IPS DF 6.9 (cell line): ENCODE measurements around the gene ARMC5.

Source experiments
- DNase-seq: peaks from one replicate; pipeline ENCODE4 v3.0.0-alpha.2; 2013; ENCODE audit warnings: low read depth, low spot score
- H3K27ac ChIP-seq: one replicate; pipeline ENCODE4 v1.5.1; 2013; ENCODE audit warnings: low read length, control low read depth
- H3K27me3 ChIP-seq: 2 replicates; pipeline ENCODE4 v1.6.1; 2013; ENCODE audit warnings: mild to moderate bottlenecking, low read length; ENCODE audit not compliant: control insufficient read depth, insufficient read depth
- H3K36me3 ChIP-seq: 2 replicates; pipeline ENCODE4 v1.6.1; 2013; ENCODE audit warnings: low read length; ENCODE audit not compliant: control insufficient read depth, insufficient read depth
- H3K4me1 ChIP-seq: 2 replicates; pipeline ENCODE4 v1.6.1; 2013; ENCODE audit warnings: low read length; ENCODE audit not compliant: control insufficient read depth, insufficient read depth
- H3K4me3 ChIP-seq: 2 replicates; pipeline ENCODE4 v1.5.1; 2013; ENCODE audit warnings: mild to moderate bottlenecking, low read length
- H3K9me3 ChIP-seq: 2 replicates; pipeline ENCODE4 v1.6.1; 2013; ENCODE audit warnings: low read length, inconsistent platforms; ENCODE audit not compliant: control insufficient read depth, insufficient read depth
- WGBS: extraction: QIAGEN DNeasy Blood & Tissue Kit; methylation state at CpG from one replicate; pipeline ENCODE4 v1.1.7; 2013; ENCODE audit warnings: mixed read lengths, missing lambda C conversion rate; ENCODE audit not compliant: insufficient read length, insufficient coverage; 5-methylcytosine and 5-hydroxymethylcytosine counted together

Gene ARMC5

GRCh38 chr16:31417916-31418315, 41.4 kb upstream of the ARMC5 start:
- Histone ChIP-seq H3K4me3 (no peak overlapping the region), H3K9me3 (no peaks in the 10 kb centered on the region), H3K36me3 (no peaks in the 10 kb centered on the region), H3K27ac (no peak overlapping the region), H3K27me3 (no peaks in the 10 kb centered on the region), H3K4me1 (no peaks in the 10 kb centered on the region)
- no peak for DNase-seq
- no CpG with 5 or more reads among the region's 5 CpGs for WGBS

DNA sequence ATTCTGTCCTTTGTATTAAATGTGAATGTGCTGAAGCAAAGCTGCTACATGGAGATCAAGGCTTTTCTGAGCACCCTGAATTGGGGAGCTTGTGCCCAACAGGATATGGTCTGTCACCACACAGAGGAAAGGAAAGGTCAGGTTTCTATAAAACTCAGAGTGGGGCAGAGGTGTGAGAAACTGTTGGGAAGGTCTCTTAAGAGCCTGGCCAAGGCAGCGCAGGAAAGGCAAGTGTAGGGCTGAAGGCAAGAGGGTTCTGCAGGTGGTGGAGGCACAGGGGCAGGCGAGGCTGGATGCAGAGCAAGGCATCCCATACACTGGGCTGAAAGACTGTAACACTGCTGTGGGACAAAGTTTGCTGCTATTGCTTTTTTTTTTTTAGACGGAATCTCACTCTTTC, 39.3 kb upstream of the ARMC5 start:
- Histone ChIP-seq H3K27me3 (no peaks in the 10 kb centered on the region; the same call in 1 of the 2 replicates), H3K4me3 (no peak overlapping the region)
- WGBS, result no CpG with 5 or more reads among the region's 3 CpGs

GRCh38 chr16:31421587-31421986, 37.7 kb upstream of the ARMC5 start:
- H3K4me1 ChIP-seq, result no peaks in the 10 kb centered on the region
- H3K9me3 ChIP-seq, result no peaks in the 10 kb centered on the region
- WGBS, result no CpG with 5 or more reads among the region's 6 CpGs
- DNase-seq, result no peak
- H3K4me3 ChIP-seq, result no peak overlapping the region
- H3K27ac ChIP-seq, result no peak overlapping the region
- H3K36me3 ChIP-seq, result no peaks in the 10 kb centered on the region; the same call in 1 of the 2 replicates
- H3K27me3 ChIP-seq, result no peaks in the 10 kb centered on the region; the same call in 1 of the 2 replicates

More for the DNA sequence above, 39.3 kb upstream of the ARMC5 start:
- no peaks in the 10 kb centered on the region for H3K9me3 ChIP-seq
- no peaks in the 10 kb centered on the region for H3K4me1 ChIP-seq
- no peak overlapping the region for H3K27ac ChIP-seq
- no peaks in the 10 kb centered on the region; the same call in 1 of the 2 replicates for H3K36me3 ChIP-seq
- DNase-seq, result no peak

DNA sequence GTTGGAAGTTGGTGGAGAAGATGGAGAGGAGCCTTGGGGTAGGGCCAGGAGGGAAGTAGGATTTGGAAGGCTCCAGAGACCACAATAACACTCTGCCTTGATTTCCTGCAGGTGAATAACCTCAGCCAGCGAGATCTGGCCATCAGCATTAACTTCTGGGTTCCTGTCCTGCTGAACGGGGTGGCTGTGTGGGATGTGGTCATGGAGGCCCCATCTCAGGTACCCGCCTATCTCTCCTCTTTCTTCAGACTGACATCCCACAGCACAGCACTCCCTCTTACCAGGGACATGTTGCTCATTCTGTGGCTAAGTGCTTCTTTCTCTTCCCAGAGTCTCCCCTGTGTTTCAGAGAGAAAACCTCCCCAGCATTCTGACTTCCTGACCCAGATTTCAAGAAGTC, 36.1 kb upstream of the ARMC5 start:
- H3K4me3 ChIP-seq, result no peak overlapping the region
- no CpG with 5 or more reads among the region's 3 CpGs for WGBS
- H3K4me1 ChIP-seq, result no peaks in the 10 kb centered on the region
- no peak for DNase-seq
- no peaks in the 10 kb centered on the region; the same call in 1 of the 2 replicates for H3K36me3 ChIP-seq
- H3K27me3 ChIP-seq, result no peaks in the 10 kb centered on the region; the same call in 1 of the 2 replicates
- no peak overlapping the region for H3K27ac ChIP-seq
- H3K9me3 ChIP-seq, result no peaks in the 10 kb centered on the region

- Histone ChIP-seq H3K36me3 (no peaks in the 10 kb centered on the region; the same call in 1 of the 2 replicates), H3K27ac (no peak overlapping the region), H3K9me3 (no peaks in the 10 kb centered on the region), H3K4me3 (no peak overlapping the region), H3K4me1 (no peaks in the 10 kb centered on the region), H3K27me3 (no peaks in the 10 kb centered on the region; the same call in 1 of the 2 replicates)
- DNase-seq, result no peak
- no CpG with 5 or more reads among the region's 12 CpGs for WGBS
Observed at GRCh38 chr16:31423801-31424200, 35.5 kb upstream of the ARMC5 start.

DNA sequence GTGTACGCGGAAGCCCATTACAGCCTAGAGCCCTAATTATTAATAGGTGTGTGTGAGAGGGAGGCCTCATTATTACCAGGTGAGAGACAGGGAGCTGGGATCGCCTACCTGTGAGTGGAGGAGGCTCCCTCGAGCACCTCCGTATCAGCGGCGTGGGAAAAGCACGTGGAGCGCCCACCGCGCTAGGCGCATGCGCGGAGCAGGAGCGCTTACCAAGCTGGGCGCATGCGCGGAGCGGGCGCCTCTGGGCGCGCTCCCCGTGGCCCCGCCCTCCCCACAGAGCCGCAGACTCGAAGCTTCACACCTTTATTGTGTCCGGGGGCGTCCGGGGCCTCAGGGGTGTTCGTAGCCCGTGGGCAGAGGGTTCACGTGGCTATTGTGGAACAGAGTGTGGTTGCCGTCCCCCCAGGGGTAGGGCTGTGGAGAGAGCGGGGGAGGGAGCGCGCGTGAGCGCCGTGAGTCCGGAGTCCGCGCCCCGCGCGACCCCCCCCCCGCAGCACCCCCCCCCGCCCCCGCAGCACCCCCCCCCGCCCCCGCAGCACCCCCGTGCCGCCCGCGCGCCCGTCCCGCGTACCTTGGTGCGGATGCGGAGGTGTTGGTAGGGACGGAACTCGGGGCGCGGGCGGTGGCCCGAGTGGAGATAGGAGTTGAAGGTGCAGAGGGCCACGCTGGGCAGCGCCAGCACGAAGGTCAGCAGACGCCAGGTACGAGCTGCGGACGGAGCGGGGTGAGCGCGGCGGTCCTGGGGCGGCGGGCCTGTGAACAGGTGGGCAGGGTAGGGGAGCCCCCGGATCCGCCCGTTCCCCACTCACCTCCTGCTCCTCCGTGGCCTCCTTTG, 31.6 kb upstream of the ARMC5 start:
- DNase-seq, result no peak
- Histone ChIP-seq H3K27me3 (no peaks in the 10 kb centered on the region; the same call in 1 of the 2 replicates), H3K4me3 (no peak overlapping the region), H3K27ac (no peak overlapping the region), H3K4me1 (no peaks in the 10 kb centered on the region), H3K9me3 (no peaks in the 10 kb centered on the region), H3K36me3 (no peaks in the 10 kb centered on the region; the same call in 1 of the 2 replicates)
- no CpG with 5 or more reads among the region's 83 CpGs for WGBS

DNA sequence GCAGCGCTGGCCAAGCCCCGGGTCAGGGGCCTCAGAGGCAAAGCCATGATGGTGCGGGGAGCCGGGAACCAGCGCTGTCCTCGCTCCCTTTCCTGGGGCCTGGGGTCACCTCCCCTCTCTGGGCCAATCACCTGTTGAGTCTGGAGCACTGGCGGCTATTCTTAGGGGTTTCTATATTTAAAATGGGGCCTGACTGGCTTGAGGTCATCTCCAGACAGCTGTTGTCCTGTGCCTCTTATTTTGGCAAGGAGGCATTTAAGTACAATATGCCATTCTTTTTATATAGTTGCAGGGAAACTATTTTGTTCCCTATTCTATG, 31.1 kb upstream of the ARMC5 start, which contains the start of gene COX6A2:
COX6A2 (minus strand) TSS at position 82 of the 319 bp plus-strand sequence; CDS start at position 47, 35 bp downstream.
- H3K4me1 ChIP-seq, result no peaks in the 10 kb centered on the region
- H3K27me3 ChIP-seq, result no peaks in the 10 kb centered on the region; the same call in 1 of the 2 replicates
- H3K36me3 ChIP-seq, result no peaks in the 10 kb centered on the region; the same call in 1 of the 2 replicates
- no peak within 1 kb of the TSS for H3K4me3 ChIP-seq
- no CpG with 5 or more reads among the region's 7 CpGs for WGBS
- H3K27ac ChIP-seq, result no peak within 1 kb of the TSS
- H3K9me3 ChIP-seq, result no peaks in the 10 kb centered on the region
- no peak for DNase-seq

- Histone ChIP-seq H3K4me1 (no peaks in the 10 kb centered on the region), H3K4me3 (no peak overlapping the region), H3K27me3 (no peaks in the 10 kb centered on the region; the same call in 1 of the 2 replicates), H3K36me3 (no peaks in the 10 kb centered on the region; the same call in 1 of the 2 replicates), H3K27ac (no peak overlapping the region), H3K9me3 (no peaks in the 10 kb centered on the region)
- DNase-seq, result no peak
- WGBS, result no CpG with 5 or more reads among the region's 7 CpGs
Observed at GRCh38 chr16:31428638-31429247, 30.6 kb upstream of the ARMC5 start.

GRCh38 chr16:31429314-31429713, 30.0 kb upstream of the ARMC5 start:
- Histone ChIP-seq H3K9me3 (no peaks in the 10 kb centered on the region), H3K4me3 (no peak overlapping the region), H3K36me3 (no peaks in the 10 kb centered on the region), H3K4me1 (no peaks in the 10 kb centered on the region), H3K27me3 (no peaks in the 10 kb centered on the region; the same call in 1 of the 2 replicates), H3K27ac (no peak overlapping the region)
- no peak for DNase-seq
- WGBS, result no CpG with 5 or more reads among the region's 1 CpG

DNA sequence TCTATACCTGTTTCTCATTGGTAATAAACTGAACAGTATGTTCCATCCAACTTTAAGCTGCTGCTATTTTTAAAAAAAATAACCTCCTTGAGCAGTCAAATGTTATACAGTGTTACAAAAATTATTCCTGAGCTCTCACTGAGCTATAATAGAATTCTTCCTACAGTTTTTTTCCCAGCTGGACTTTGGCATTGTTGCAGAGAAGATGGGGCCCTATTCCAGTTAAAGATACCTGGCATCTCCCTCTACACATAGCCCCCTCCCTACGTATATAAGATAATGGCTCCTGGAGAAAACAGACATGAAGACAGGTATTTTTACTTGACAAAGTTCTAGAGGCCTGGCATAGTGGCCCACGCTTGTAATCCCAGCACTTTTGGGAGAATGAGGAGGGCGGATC, 29.5 kb upstream of the ARMC5 start:
- Histone ChIP-seq H3K4me3 (no peak overlapping the region), H3K27me3 (no peaks in the 10 kb centered on the region), H3K9me3 (no peaks in the 10 kb centered on the region), H3K27ac (no peak overlapping the region), H3K4me1 (no peaks in the 10 kb centered on the region), H3K36me3 (no peaks in the 10 kb centered on the region)
- no peak for DNase-seq
- WGBS, result no CpG with 5 or more reads among the region's 3 CpGs
